Measurements from ENCODE around the gene NCOA6. TPM values are rescaled to one million over a fixed set of nuclear protein-coding genes. Genes with fewer than 3 reads are reported as not detected.
A peak's percentile ranks its signal among the peaks of the same experiment; 100 is the strongest.

NCOA6 gene
- total RNA-seq, 1 donor from 2014 or later: 13.4 TPM

GRCh38 chr20:34710861-34711574, 114.4 kb downstream of the NCOA6 start:
- DNase-seq (no peak), ATAC-seq (ENCODE audit: poor library complexity) (no peak)
- intact Hi-C loops (cut with DNase I): no loop called here

- ATAC-seq (ENCODE audit: poor library complexity): no peak
- no peak for DNase-seq
- intact Hi-C loops (cut with DNase I): no loop called here
These were observed 114.9 kb downstream of the NCOA6 start for GRCh38 chr20:34710568-34710839.

- DNase-seq (peak; percentile 90), ATAC-seq (ENCODE audit: poor library complexity) (peak; percentile 69)
- intact Hi-C loops (cut with DNase I): no loop called here
These were observed 115.5 kb downstream of the NCOA6 start for GRCh38 chr20:34709831-34710567.

DNA sequence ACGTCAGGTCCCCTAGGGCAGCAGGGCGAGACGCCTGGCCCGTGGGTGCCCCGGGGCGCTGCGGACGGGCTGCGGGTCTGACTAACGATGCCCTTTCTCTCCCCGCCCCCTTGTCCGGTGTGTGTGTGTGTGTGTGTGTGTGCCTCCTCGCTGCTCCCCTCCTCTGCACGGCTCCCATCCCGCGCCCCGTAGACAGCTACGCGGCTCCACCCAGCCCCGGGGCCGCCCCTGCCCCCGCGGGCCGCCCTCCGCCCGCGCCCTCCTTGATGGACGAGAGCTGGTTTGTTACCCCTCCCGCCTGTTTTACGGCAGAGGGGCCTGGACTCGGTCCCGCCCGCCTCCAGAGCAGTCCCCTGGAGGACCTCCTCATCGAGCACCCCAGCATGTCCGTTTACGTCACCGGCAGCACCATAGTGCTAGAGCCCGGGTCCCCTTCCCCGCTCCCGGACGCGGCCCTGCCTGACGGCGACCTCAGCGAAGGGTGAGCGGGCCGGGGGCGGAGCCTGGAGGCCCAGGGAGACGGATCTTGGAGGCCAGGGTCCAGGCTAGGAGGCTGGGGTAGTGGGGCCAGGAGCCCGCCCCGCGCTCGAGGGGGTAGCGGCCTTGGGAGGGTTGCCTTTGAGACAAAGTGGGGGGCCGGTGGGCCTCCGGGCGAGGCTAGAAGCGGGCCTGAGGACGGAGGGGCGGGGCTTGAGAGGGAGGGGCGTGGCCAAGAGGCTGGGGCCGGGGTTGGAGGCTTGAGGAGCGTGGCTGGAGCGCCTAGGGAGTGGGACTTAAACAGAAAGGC, 116.2 kb downstream of the NCOA6 start:
- ATAC-seq (ENCODE audit: poor library complexity) (peak; percentile 69), DNase-seq (peak; percentile 93)
- intact Hi-C loops (cut with DNase I): no loop called here

DNA sequence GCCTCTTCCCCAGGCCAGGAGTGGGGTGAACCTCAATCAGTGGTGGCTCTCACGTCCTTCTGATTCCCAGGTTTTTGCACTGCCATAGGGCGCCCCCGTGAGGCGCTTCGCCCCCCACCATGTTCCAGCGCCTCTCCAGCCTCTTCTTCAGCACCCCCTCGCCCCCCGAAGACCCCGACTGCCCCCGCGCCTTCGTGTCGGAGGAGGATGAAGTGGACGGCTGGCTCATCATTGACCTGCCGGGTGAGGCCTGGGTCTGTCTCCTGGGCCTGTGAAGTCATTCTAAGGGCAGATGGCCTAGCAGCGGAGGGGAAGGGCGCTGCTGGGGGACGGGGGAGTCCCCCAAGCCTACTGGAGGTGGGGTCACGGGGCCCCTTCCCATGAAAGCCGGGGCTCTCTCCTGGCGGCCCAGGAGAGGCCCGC, 116.8 kb downstream of the NCOA6 start:
- ATAC-seq (ENCODE audit: poor library complexity): no peak
- intact Hi-C loops (cut with DNase I): no loop called here
- peak; percentile 72 for DNase-seq

- intact Hi-C loops (cut with DNase I): no loop called here
- no peak for ATAC-seq (ENCODE audit: poor library complexity)
- DNase-seq: no peak
These were observed 118.3 kb downstream of the NCOA6 start for GRCh38 chr20:34706912-34707784.

DNA sequence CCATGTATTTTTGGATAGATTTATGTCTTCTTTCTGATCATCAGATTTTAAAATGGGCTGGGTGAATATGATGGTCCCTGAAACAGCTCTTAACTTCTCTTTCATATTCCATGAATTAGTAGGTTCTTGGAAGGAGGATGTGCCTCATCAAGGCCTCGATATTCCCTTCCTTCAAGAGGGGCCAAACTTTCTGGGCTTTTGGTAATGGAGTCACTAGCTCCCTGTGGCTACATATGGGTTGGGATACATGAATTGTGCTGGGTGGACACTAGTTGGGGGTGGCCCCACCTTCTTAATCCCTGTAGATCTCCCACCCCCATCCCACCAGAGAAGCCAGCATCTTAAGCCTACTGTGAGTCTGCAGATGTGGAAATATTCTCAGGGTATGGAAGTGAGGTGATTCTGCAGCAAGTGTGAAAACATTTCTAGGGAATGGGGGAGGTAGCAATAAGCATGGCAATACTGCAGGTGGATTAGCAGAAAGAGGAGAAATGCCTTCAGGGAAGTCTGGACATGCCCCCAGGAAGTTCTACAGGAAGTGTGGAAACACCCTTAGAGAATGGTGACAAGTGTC, 119.1 kb downstream of the NCOA6 start:
- ATAC-seq (ENCODE audit: poor library complexity) (no peak), DNase-seq (no peak)
- intact Hi-C loops (cut with DNase I): no loop called here

DNA sequence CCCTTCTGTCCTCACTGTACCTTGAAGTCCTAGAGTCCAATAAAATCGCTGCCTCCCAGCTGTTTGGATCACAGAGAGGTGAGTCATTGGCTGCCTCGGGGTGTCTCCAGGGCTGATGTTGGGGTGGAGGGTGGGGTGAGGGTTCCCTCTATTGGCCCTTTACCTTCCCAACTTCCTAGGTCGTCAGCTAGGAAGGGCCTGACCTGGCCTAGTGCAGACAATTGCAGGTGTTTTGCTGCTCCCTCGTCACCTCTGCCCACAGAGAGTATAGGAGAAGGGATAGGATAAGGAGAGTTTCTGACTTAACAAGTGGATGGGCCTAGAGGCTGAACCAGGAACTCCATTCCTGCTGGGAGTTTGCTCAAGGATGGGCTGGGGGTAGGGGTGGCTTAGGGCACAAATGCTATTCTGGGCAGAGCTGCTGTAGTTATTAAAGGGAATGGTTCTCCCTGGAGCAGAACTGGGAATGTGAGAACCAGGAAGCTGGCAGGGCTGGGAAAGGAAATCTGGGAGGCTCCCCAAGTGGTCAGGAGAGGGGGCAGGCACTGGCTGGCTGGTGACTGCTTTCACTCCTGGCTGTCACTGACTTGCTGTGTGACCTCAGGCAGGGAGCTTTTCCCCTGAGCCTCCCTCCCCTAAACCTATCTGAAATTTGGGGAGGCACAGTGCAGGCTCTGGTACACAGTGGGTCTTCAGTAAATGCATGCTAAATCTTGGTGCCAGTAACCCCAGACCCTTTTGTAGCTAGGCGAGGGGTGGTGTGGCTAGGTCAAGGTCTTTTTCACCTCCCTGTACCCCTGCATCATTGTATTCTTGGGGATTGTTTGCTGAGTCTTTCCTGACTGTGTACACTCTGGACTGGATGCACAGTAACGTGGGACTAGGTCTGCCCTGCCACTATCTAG, 119.8 kb downstream of the NCOA6 start:
- intact Hi-C loops (cut with DNase I): no loop called here
- DNase-seq (peak; percentile 61), ATAC-seq (ENCODE audit: poor library complexity) (peak; percentile 13)

DNA sequence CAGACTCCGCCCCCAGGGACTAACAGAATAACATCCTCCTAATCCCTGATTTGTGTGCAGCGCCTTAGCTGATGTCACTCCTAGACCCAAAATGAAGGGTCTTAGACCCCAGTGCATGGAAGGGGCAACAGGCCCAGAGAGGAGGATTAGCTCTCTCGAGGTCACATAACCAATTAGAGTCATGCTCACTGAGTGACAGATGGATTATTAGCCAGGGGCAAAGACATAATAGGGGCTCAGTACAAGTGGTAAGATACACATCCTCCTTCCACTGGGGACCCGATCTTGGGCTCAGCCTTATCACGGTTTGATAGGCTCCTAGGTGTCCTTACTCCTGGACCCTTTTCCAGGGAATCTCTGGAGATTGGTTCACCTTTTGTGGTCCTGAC, 120.4 kb downstream of the NCOA6 start:
- intact Hi-C loops (cut with DNase I): no loop called here
- no peak for DNase-seq

GRCh38 chr20:34704177-34705007, 121.1 kb downstream of the NCOA6 start, which contains the start of gene TP53INP2:
Gene TP53INP2 (plus strand): TSS chr20:34704344. CDS start chr20:34708740, 4,396 bp downstream.
- DNase-seq (peak; percentile 97), ATAC-seq (ENCODE audit: poor library complexity) (peak; percentile 84)
- intact Hi-C loops (cut with DNase I): no loop called here

More for the DNA sequence above, 120.4 kb downstream of the NCOA6 start:
- ATAC-seq (ENCODE audit: poor library complexity): no peak

DNA sequence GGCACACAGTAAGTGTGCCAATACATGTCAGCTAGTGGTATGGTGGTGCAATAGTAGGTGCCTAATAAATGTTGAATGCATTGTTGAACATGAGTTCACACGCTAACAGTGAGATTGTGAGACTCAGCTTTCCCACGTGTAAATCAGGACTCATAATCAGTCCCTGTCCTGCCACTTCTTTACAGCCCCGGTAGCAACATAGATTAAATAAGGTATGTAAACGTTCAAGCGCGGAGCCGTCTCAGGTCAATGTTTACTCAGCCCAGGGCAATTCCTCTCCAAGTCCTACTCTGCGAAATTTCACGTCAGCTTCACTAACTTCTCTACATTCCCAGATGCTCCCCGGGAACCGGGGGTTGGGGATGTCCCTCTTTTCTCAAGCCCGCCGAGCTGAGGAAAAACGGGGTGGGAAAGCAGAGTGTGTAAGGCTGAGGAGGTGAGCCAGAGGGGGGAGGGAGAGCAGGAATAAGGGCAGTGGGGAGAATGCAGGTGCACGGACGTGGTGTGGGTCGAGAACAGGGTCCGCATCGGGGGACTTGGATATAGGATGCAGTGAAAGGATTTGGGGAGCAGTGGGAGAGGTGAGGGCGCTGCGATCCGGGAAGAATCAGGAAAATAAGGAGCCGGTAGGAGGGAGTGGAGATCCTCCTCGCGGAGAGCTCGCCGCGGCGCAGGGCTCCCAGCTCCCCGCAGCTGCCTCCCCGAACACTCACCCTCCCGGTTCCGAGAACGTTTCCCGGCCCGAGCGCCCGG, 121.9 kb downstream of the NCOA6 start:
- DNase-seq: no peak
- intact Hi-C loops (cut with DNase I): no loop called here
- ATAC-seq (ENCODE audit: poor library complexity): peak; percentile 0

DNA sequence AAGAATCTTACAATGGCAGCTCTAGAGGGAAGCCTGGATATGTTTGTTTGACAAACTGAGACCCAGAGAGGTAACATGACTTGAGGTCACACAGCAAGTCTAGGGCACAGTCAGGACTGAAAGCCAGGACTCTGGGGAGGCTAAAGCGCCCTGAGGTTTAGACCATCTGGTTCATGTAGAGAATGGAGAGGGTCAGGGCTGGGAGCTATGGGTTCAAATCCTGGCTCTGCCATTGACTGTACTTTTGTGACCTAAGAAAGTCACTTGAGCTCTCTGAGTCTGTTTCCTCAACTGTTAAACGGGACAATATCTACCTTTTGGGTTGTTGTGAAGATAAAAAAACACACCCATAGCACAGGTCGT, 122.4 kb downstream of the NCOA6 start:
- ATAC-seq (ENCODE audit: poor library complexity) (no peak), DNase-seq (no peak)
- intact Hi-C loops (cut with DNase I): no loop called here

DNA sequence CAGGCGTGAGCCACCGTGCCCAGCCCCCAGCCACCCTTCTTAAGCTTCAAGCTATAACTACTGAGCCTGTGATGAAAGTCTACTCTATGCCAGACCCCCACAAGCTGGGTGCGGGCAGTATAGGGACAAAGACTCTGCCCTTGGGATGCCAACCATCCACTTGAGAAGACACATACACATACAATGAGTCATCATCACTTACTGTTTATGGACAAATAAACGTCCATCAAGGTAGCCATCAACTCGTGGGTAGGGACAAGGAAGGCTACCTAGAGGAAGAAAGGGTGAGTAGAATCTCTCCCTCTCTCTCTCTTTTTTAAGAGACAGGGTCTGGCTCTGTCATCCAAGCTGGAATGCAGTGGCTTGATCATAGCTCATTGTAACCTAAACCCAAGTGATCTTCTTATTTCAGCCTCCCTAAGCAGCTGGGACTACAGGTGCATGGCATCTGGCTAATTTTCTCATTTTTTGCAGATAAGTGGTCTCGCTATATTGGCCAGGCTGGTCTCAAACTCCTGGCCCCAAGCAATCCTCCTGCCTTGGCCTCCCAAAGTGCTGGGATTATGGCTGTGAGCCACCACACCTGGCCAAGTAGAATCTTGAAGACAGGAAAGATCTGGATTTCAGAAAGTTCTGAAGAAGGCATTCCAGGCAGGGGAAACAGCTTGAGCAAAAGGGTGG, 123.9 kb downstream of the NCOA6 start:
- no peak for ATAC-seq (ENCODE audit: poor library complexity)
- DNase-seq: no peak
- intact Hi-C loops (cut with DNase I): no loop called here

GRCh38 chr20:34693414-34693813, 132.0 kb downstream of the NCOA6 start:
- intact Hi-C loops (cut with DNase I): no loop called here
- peak; percentile 86 for ATAC-seq (ENCODE audit: poor library complexity)
- no peak for DNase-seq

GRCh38 chr20:34691838-34692237, 133.6 kb downstream of the NCOA6 start:
- intact Hi-C loops (cut with DNase I): no loop called here
- DNase-seq (no peak), ATAC-seq (ENCODE audit: poor library complexity) (no peak)
